H7 (cell line): ENCODE results near the gene CELA2A. TPM values are rescaled to one million over a fixed set of nuclear protein-coding genes. Genes with fewer than 3 reads are reported as not detected.
"Not testable (repeated sequence)": the region's sequence is repeated elsewhere in the genome, so short reads cannot be mapped to it uniquely, and the experiment has no call there.

Source experiments
- DNase-seq: peaks from one replicate; pipeline ENCODE4 v3.0.0; 2012
- H3K27me3 ChIP-seq: 2 replicates; pipeline ENCODE4 v1.6.0; 2011; ENCODE audit warnings: mild to moderate bottlenecking, low read length; ENCODE audit not compliant: control insufficient read depth, insufficient read depth
- H3K36me3 ChIP-seq: replicated peaks from 2 replicates; pipeline ENCODE4 v1.5.1; 2011; ENCODE audit warnings: low read length; ENCODE audit not compliant: control insufficient read depth, insufficient read depth
- H3K4me3 ChIP-seq: 2 replicates; pipeline ENCODE4 v1.5.1; 2011; ENCODE audit warnings: low read depth, mild to moderate bottlenecking, control low read depth, low read length, moderate library complexity; ENCODE audit not compliant: insufficient read depth
- total RNA-seq: library from RNA; depleted of rRNA; stranded (reverse); fragments of >200 nt; shearing (Covaris generic); gene quantifications from 2 replicates; pipeline ENCODE4 v1.2.3, GENCODE V29; 2014

Gene CELA2A
- total RNA-seq, 1 experiment from 2014 or later, result not detected

- H3K27me3 ChIP-seq, DNase-seq: not testable (repeated sequence)
Observed at GRCh38 chr1:15482455-15482854, 25.9 kb downstream of the CELA2A start.

DNA sequence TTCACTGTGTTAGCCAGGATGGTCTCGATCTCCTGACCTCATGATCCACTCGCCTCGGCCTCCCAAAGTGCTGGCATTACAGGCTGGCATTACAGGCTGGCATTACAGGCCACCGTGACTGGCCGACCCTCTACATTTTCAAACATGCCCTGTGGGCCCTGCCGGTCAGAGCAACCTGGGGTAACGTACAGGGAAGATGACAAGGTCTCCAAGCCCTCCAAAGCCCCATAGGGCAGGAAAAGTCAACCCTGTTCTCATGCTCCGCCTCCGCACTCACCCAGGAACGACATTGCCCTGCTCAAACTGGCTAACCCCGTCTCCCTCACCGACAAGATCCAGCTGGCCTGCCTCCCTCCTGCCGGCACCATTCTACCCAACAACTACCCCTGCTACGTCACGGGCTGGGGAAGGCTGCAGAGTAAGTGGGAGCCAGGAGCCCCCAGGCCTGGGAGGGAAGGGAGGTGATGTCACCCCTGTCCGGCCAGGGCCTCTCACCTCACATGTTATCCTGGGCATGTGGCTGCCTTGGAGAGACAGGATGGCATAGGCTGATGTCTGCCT is 26.5 kb downstream of the CELA2A start:
- not testable (repeated sequence) for DNase-seq, H3K36me3 ChIP-seq, H3K27me3 ChIP-seq, H3K4me3 ChIP-seq

More at GRCh38 chr1:15482455-15482854, 25.9 kb downstream of the CELA2A start:
- not testable (repeated sequence) for H3K4me3 ChIP-seq, H3K36me3 ChIP-seq

GRCh38 chr1:15483971-15484370 is 27.4 kb downstream of the CELA2A start:
- Histone ChIP-seq H3K4me3 (no peak overlapping the region), H3K36me3 (no peaks in the 10 kb centered on the region), H3K27me3 (no peaks in the 10 kb centered on the region)
- no peak for DNase-seq

DNA sequence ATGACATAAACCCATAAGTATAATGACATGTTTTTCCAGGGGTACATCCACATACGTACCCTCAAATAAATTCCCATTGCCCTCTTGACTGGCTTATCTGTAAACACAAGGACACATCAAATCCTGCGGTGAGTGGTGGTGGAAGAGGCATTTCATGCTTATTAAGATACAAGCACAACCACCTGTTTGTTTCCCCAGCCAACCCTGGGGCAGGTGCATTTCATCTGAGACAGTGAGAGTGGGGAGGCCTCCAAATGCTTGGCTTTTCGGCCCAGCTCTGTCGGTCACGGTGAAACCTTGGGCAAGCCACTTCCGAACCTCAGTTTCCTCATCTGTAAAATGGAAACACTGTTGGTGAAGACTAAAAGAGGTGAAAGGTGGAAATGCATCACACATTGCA is 27.9 kb downstream of the CELA2A start:
- H3K4me3 ChIP-seq, H3K36me3 ChIP-seq, H3K27me3 ChIP-seq, DNase-seq: not testable (repeated sequence)

- DNase-seq, result no peak
- H3K4me3 ChIP-seq, result no peak overlapping the region
- H3K27me3 ChIP-seq, result no peaks in the 10 kb centered on the region
- no peaks in the 10 kb centered on the region for H3K36me3 ChIP-seq
Observed at GRCh38 chr1:15485636-15486035, 29.1 kb downstream of the CELA2A start.

GRCh38 chr1:15486844-15487610 is 30.5 kb downstream of the CELA2A start:
- not testable (repeated sequence) for H3K27me3 ChIP-seq, H3K36me3 ChIP-seq, DNase-seq, H3K4me3 ChIP-seq

- Histone ChIP-seq H3K27me3 (no peaks in the 10 kb centered on the region), H3K4me3 (no peak overlapping the region), H3K36me3 (no peaks in the 10 kb centered on the region; the same call in 1 of the 2 replicates)
- DNase-seq, result no peak
Observed at GRCh38 chr1:15488371-15488770, 31.8 kb downstream of the CELA2A start.

DNA sequence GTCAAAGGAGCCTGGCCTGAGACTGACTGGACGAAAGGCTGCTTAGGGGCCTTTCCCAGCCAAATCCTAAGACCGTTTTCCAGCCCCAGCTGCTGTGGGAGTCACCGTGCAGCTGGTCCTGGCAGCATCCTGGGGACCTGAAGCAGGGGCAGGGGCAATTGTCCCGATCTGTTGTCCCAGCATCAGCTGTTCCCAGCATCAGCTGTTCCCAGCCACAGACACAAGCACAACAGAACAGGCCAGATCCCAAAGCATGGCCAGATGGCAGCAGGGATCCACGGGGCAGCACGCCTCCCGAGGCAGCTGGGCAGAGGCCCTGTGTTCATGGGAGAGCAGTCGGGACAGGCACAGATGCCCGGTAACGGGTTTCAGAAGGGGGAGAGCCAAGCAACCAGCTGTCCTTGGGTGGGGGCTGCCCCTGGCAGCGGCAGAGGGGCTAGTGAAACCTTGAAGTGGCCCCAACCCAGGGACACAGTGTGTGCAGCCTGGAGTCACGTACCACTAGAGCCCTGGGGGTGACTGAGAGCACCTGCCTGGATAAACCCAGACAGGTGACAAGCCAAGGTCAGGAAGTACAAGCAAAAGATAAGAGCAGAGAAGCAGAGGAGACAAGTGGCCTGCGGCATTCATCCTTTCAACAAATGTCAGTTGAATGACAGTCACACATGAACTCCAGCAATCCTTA is 32.7 kb downstream of the CELA2A start:
- DNase-seq, result no peak
- Histone ChIP-seq H3K27me3 (no peaks in the 10 kb centered on the region), H3K4me3 (no peak overlapping the region), H3K36me3 (no peaks in the 10 kb centered on the region; the same call in 1 of the 2 replicates)

DNA sequence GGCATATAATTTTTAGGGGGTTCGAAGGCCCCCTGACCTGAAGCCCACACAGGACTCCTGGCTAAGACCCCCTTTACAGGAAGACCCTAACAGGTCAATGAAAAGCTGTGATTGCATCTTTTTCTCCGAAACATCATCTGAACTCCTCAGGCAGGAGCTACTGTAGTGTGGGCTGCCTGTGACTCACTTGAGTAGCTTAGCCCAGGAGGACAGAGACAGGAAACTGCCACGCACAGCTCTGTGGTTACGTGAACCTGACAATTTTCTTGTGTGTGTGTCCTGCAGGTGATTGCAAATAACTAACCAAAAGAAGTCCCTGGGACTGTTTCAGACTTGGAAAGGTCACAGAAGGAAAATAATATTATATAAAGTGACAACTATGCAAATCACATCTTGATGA is 34.5 kb downstream of the CELA2A start:
- not testable (repeated sequence) for H3K4me3 ChIP-seq, DNase-seq, H3K36me3 ChIP-seq, H3K27me3 ChIP-seq

- DNase-seq, result no peak
- Histone ChIP-seq H3K36me3 (no peaks in the 10 kb centered on the region; the same call in 1 of the 2 replicates), H3K27me3 (no peaks in the 10 kb centered on the region), H3K4me3 (no peak overlapping the region)
Observed at GRCh38 chr1:15492596-15492995, 36.1 kb downstream of the CELA2A start.

GRCh38 chr1:15493869-15494390 is 37.4 kb downstream of the CELA2A start:
- Histone ChIP-seq H3K36me3 (no peaks in the 10 kb centered on the region; the same call in 1 of the 2 replicates), H3K4me3 (no peak overlapping the region), H3K27me3 (no peaks in the 10 kb centered on the region)
- no peak for DNase-seq

GRCh38 chr1:15500184-15501178 is 43.9 kb downstream of the CELA2A start:
- no peak for DNase-seq
- H3K36me3 ChIP-seq, result peaks cover 1% of the 10 kb centered on the region
- H3K4me3 ChIP-seq, result no peak overlapping the region
- no peaks in the 10 kb centered on the region for H3K27me3 ChIP-seq

GRCh38 chr1:15501208-15502032 is 44.9 kb downstream of the CELA2A start:
- Histone ChIP-seq H3K4me3 (no peak overlapping the region), H3K36me3 (peaks cover 1% of the 10 kb centered on the region), H3K27me3 (no peaks in the 10 kb centered on the region)
- peak; percentile 90 for DNase-seq
